H1 (cell line): ENCODE results near the gene ARHGEF38. TPM values are rescaled to one million over a fixed set of nuclear protein-coding genes. Genes with fewer than 3 reads are reported as not detected.

Source experiments
- CTCF ChIA-PET: fragments of 300-600 bp; sonication (Branson Sonifier 250); formaldehyde crosslinking; loops from one replicate; lab custom pipeline; 2021; ENCODE audit not compliant: partially characterized antibody; lab: Charles Lee
- POLR2A ChIA-PET: fragments of 300-600 bp; sonication (Branson Sonifier 250); formaldehyde crosslinking; loops from one replicate; lab custom pipeline; 2021; ENCODE audit warnings: inconsistent platforms; ENCODE audit not compliant: partially characterized antibody; lab: Charles Lee
- DNase-seq, 2 experiments: peaks; one replicate each; pipeline versions ENCODE4 v3.0.0 to v3.0.0-alpha.2; 2010 to 2022; ENCODE audit warnings: low spot score in 2 of 2, low read depth in 1 of 2, mixed read lengths in 1 of 2
- FAIRE-seq: peaks from 2 replicates; lab custom pipeline; 2011; peaks lifted over from hg19 to GRCh38; lab: Jason Lieb, UNC
- H2AFZ ChIP-seq: 2 replicates; pipeline ENCODE4 v1.8.1; 2012; ENCODE audit warnings: low read length, inconsistent platforms
- H2AK5ac ChIP-seq: 2 replicates; pipeline ENCODE4 v1.6.1; 2013; ENCODE audit warnings: low read depth, low read length
- H2BK120ac ChIP-seq: replicated peaks from 2 replicates; pipeline ENCODE3; 2013; ENCODE audit warnings: low read depth, low read length, inconsistent platforms
- H2BK12ac ChIP-seq: 2 replicates; pipeline ENCODE4 v1.6.1; 2013; ENCODE audit warnings: low read depth, low read length
- H2BK15ac ChIP-seq: 2 replicates; pipeline ENCODE4 v1.6.1; 2013; ENCODE audit warnings: low read length
- H2BK20ac ChIP-seq: 2 replicates; pipeline ENCODE4 v1.6.1; 2013; ENCODE audit warnings: low read length
- H2BK5ac ChIP-seq: 2 replicates; pipeline ENCODE4 v1.6.1; 2013; ENCODE audit warnings: low read depth, low read length
- H3K14ac ChIP-seq: 2 replicates; pipeline ENCODE4 v1.6.1; 2013; ENCODE audit warnings: inconsistent platforms; ENCODE audit not compliant: insufficient read length
- H3K18ac ChIP-seq: 2 replicates; pipeline ENCODE4 v1.6.1; 2013; ENCODE audit warnings: low read length; ENCODE audit errors: extremely low read depth
- H3K23ac ChIP-seq: 2 replicates; pipeline ENCODE4 v1.6.1; 2013; ENCODE audit warnings: inconsistent platforms; ENCODE audit not compliant: insufficient read length
- H3K23me2 ChIP-seq: 2 replicates; pipeline ENCODE4 v1.6.1; 2013; ENCODE audit warnings: low read depth, low read length
- H3K27ac ChIP-seq: 2 replicates; pipeline ENCODE4 v1.6.1; 2011; ENCODE audit warnings: low read depth, low read length, inconsistent platforms
- H3K27me3 ChIP-seq, 4 experiments: replicated peaks in 1 of 4; 1 replicate in 1 of 4; 2 replicates in 3 of 4; pipeline versions ENCODE4 v1.6.1 to v1.8.1; 2011 to 2013; ENCODE audit warnings: low read length in 3 of 4, mild to moderate bottlenecking in 3 of 4, inconsistent platforms in 2 of 4, mixed read lengths in 2 of 4, moderate library complexity in 1 of 4; ENCODE audit not compliant: control insufficient read depth in 3 of 4, insufficient read depth in 3 of 4; ENCODE audit errors: extremely low read depth in 1 of 4
- H3K36me3 ChIP-seq, 4 experiments: 2 replicates each; pipeline versions ENCODE4 v1.6.1 to v1.8.1; 2011 to 2013; ENCODE audit warnings: mild to moderate bottlenecking in 4 of 4, low read length in 3 of 4, moderate library complexity in 2 of 4, control low read depth in 1 of 4, inconsistent platforms in 1 of 4; ENCODE audit not compliant: insufficient read depth in 4 of 4, control insufficient read depth in 2 of 4
- H3K4ac ChIP-seq: replicated peaks from 2 replicates; pipeline ENCODE3; 2013; ENCODE audit warnings: low read length, low read depth, mixed read lengths, inconsistent platforms; ENCODE audit not compliant: insufficient read length
- H3K4me1 ChIP-seq, 4 experiments: replicated peaks in 1 of 4; 1 replicate in 1 of 4; 2 replicates in 3 of 4; pipeline versions ENCODE4 v1.6.1 to v1.8.1; 2011 to 2013; ENCODE audit warnings: low read length in 3 of 4, inconsistent platforms in 2 of 4, mixed read lengths in 1 of 4; ENCODE audit not compliant: insufficient read depth in 4 of 4, control insufficient read depth in 3 of 4
- H3K4me2 ChIP-seq, 2 experiments: 2 replicates each; pipeline versions ENCODE4 v1.6.1 to v1.8.1; 2011 to 2013; ENCODE audit warnings: low read depth in 2 of 2, low read length in 2 of 2, control low read depth in 1 of 2, inconsistent platforms in 1 of 2, mild to moderate bottlenecking in 1 of 2; ENCODE audit not compliant: insufficient read depth in 1 of 2
- H3K4me3 ChIP-seq, 4 experiments: fragments of 200-600, 300-600 bp in 1 of 4; sonication (generic), shearing (Covaris generic), sonication (Bioruptor Twin) in 1 of 4; 2 replicates each; pipeline versions ENCODE4 v1.5.1 to v1.8.1; 2011 to 2016; ENCODE audit warnings: low read length in 4 of 4, low read depth in 3 of 4, control low read depth in 2 of 4, inconsistent platforms in 2 of 4, mild to moderate bottlenecking in 2 of 4, mixed read lengths in 1 of 4, moderate library complexity in 1 of 4; ENCODE audit not compliant: insufficient read depth in 2 of 4; ENCODE audit errors: extremely low read depth in 1 of 4
- H3K56ac ChIP-seq: replicated peaks from 2 replicates; pipeline ENCODE3; 2013; ENCODE audit warnings: low read depth, mild to moderate bottlenecking, mixed read lengths, low read length, inconsistent platforms; ENCODE audit not compliant: insufficient read length
- H3K79me1 ChIP-seq: 2 replicates; pipeline ENCODE4 v1.6.1; 2013; ENCODE audit warnings: low read depth, low read length, control low read depth
- H3K79me2 ChIP-seq, 2 experiments: 2 replicates each; pipeline versions ENCODE4 v1.6.1 to v1.8.1; 2012 to 2013; ENCODE audit warnings: low read length in 2 of 2, mild to moderate bottlenecking in 2 of 2, inconsistent platforms in 1 of 2; ENCODE audit not compliant: insufficient read depth in 2 of 2, control insufficient read depth in 1 of 2
- H3K9ac ChIP-seq, 4 experiments: replicated peaks in 1 of 4; 1 replicate in 1 of 4; 2 replicates in 3 of 4; pipeline versions ENCODE4 v1.6.1 to v1.8.1; 2011 to 2013; ENCODE audit warnings: low read depth in 3 of 4, low read length in 3 of 4, control low read depth in 2 of 4, mild to moderate bottlenecking in 2 of 4, moderate library complexity in 2 of 4, inconsistent platforms in 1 of 4; ENCODE audit errors: extremely low read depth in 1 of 4
- H3K9me3 ChIP-seq, 2 experiments: 2 replicates each; pipeline versions ENCODE4 v1.6.1 to v1.8.1; 2012 to 2013; ENCODE audit warnings: mild to moderate bottlenecking in 2 of 2, moderate library complexity in 2 of 2, control low read depth in 1 of 2, inconsistent platforms in 1 of 2, low read depth in 1 of 2, low read length in 1 of 2, mixed read lengths in 1 of 2; ENCODE audit not compliant: insufficient read depth in 2 of 2
- H4K20me1 ChIP-seq, 2 experiments: replicated peaks in 1 of 2; 2 replicates each; pipeline versions ENCODE3 to v1.8.1; 2011 to 2013; ENCODE audit warnings: inconsistent platforms in 2 of 2, low read length in 2 of 2, mild to moderate bottlenecking in 1 of 2; ENCODE audit not compliant: insufficient read depth in 2 of 2, control insufficient read depth in 1 of 2
- H4K5ac ChIP-seq: 2 replicates; pipeline ENCODE4 v1.6.1; 2013; ENCODE audit warnings: low read length, low read depth, mixed read lengths, inconsistent platforms; ENCODE audit not compliant: insufficient read length
- H4K8ac ChIP-seq: 2 replicates; pipeline ENCODE4 v1.8.0; 2013; ENCODE audit warnings: mild to moderate bottlenecking, moderate library complexity, low read length, inconsistent platforms; ENCODE audit not compliant: insufficient read depth; ENCODE audit errors: extremely low read depth
- H4K91ac ChIP-seq: replicated peaks from 2 replicates; pipeline ENCODE3; 2013; ENCODE audit warnings: low read length, mixed read lengths, inconsistent platforms; ENCODE audit not compliant: insufficient read length
- ASH2L ChIP-seq: fragments of 200-600, 300-600 bp; sonication (generic); IDR thresholded peaks from one replicate; pipeline ENCODE4 v1.7.1; 2017; ENCODE audit warnings: low read length
- CBX5 ChIP-seq: fragments of 300-800, 300-1000 bp; sonication (generic); IDR thresholded peaks from 2 replicates; pipeline ENCODE4 v1.7.1; 2016; ENCODE audit warnings: antibody characterized with exemption, low read length, low read depth
- CBX8 ChIP-seq: fragments of 300-800, 300-1000 bp; sonication (generic); IDR thresholded peaks from 2 replicates; pipeline ENCODE4 v1.7.1; 2016; ENCODE audit warnings: low read depth, low read length, borderline replicate concordance
- CHD1 ChIP-seq: IDR thresholded peaks from 2 replicates; pipeline ENCODE4 v1.6.1; 2012; ENCODE audit warnings: low read depth, low read length, improper control_type of control experiment
- KDM1A ChIP-seq: fragments of 200-600, 300-600 bp; sonication (generic); IDR thresholded peaks from 2 replicates; pipeline ENCODE4 v1.7.1; 2016; ENCODE audit warnings: mild to moderate bottlenecking, low read length, borderline replicate concordance
- MAX ChIP-seq: IDR thresholded peaks from 2 replicates; pipeline ENCODE4 v1.6.1; 2012; ENCODE audit warnings: inconsistent platforms
- SIN3A ChIP-seq, 2 experiments: IDR thresholded peaks in 1 of 2; conservative IDR thresholded peaks in 1 of 2; 2 replicates each; pipeline ENCODE4 v1.6.1; 2011 to 2012; ENCODE audit warnings: low read length in 2 of 2, improper control_type of control experiment in 1 of 2, low read depth in 1 of 2, mild to moderate bottlenecking in 1 of 2
- SP4 ChIP-seq: IDR thresholded peaks from 2 replicates; pipeline ENCODE4 v1.6.1; 2012; ENCODE audit warnings: low read length, inconsistent platforms
- WGBS, 2 experiments: shearing (Covaris generic) in 1 of 2; methylation state at CpG; one replicate each; pipeline versions ENCODE4 v1.1.6 to v1.1.7; 2013 to 2015; ENCODE audit warnings: low lambda C conversion rate in 2 of 2, mixed read lengths in 2 of 2, inconsistent platforms in 1 of 2, low coverage in 1 of 2, missing lambda C conversion rate in 1 of 2; ENCODE audit not compliant: insufficient replicate concordance in 2 of 2, insufficient coverage in 1 of 2, insufficient read length in 1 of 2; ENCODE audit errors: extremely low coverage in 1 of 2, missing lambda C conversion rate in 1 of 2; 5-methylcytosine and 5-hydroxymethylcytosine counted together
- polyA plus RNA-seq, 7 experiments: library from polyadenylated mRNA; depleted of rRNA in 3 of 7; stranded (reverse) in 5 of 7; unstranded in 2 of 7; fragments of >200 nt in 5 of 7; fragments of 200-250 nt in 2 of 7; gene quantifications; 1 replicate in 5 of 7; 2 replicates in 1 of 7; 4 replicates in 1 of 7; pipeline versions ENCODE4 v1.2.1 to v1.2.3, GENCODE V29; 2011 to 2013; ENCODE audit warnings: missing spikeins in 2 of 7, mixed read lengths in 2 of 7
- total RNA-seq: library from RNA; stranded (reverse); fragmentation: NEBNext Ultra II Directional; extraction: Animal tissue kit (Norgen Biotek cat#: 25700); gene quantifications from 2 replicates; pipeline ENCODE4 v1.2.1, GENCODE V29; 2021

The ARHGEF38 gene
- total and polyA plus RNA-seq, 2 of the 8 experiments (the other 6 are each of a cell fraction or from before 2014, with no cell fraction given): not detected

- Histone ChIP-seq H3K23me2 (no peaks in the 10 kb centered on the region), H3K56ac (no peak overlapping the region), H4K8ac (no peak overlapping the region), H2AFZ (no peak overlapping the region), H3K27me3 (no peaks in the 10 kb centered on the region), H2BK20ac (no peak overlapping the region), H4K91ac (no peak overlapping the region), H2BK15ac (no peak overlapping the region), H4K20me1 (no peaks in the 10 kb centered on the region), H4K5ac (no peak overlapping the region), H3K36me3 (no peaks in the 10 kb centered on the region), H3K79me1 (no peaks in the 10 kb centered on the region), H3K79me2 (no peaks in the 10 kb centered on the region), H3K4me3 (no peak overlapping the region), H2BK120ac (no peak overlapping the region), H3K9me3 (no peaks in the 10 kb centered on the region), H2BK5ac (no peak overlapping the region), H3K4me1 (0 out of 7 replicates have a peak, but pooled peaks cover 0 to 4% (median 0%) of the 10 kb centered on the region in 4 experiments), H3K9ac (no peak overlapping the region), H3K4ac (no peak overlapping the region), H3K27ac (no peak overlapping the region), H2BK12ac (no peak overlapping the region), H3K18ac (no peak overlapping the region), H2AK5ac (no peak overlapping the region), H3K4me2 (no peak overlapping the region), H3K23ac (no peak overlapping the region), H3K14ac (no peak overlapping the region)
- 86% methylated on average over 3 of the region's 3 CpGs; no CpG with 5 or more reads in 1 of the 2 experiments for WGBS, 2 experiments
- TF ChIP-seq SIN3A (conservative IDR thresholded peaks at IDR 0.05 in 1 of 2, IDR thresholded peaks at IDR 0.05 in 1 of 2; ENCODE audit: low read depth in 1 of 2, low read length in 2 of 2) (no peak), ASH2L (no peak), SP4 (no peak), MAX (no peak), KDM1A (no peak), CHD1 (no peak), CBX5 (no peak), CBX8 (no peak)
- no peak for DNase-seq
- CTCF ChIA-PET: interaction anchor here (1.3 to 1.8 kb wide), 3 partner anchors 16 to 67 kb away, joined by 4 to 7 read pairs (median 6); no protein-coding TSS in a partner anchor
- FAIRE-seq: no peak
- POLR2A ChIA-PET: no interaction called here
Observed at GRCh38 chr4:105588252-105588651, 35.8 kb downstream of the ARHGEF38 start.
